ENCODE measurements around the gene SWI5. TPM values are rescaled to one million over a fixed set of nuclear protein-coding genes. Genes with fewer than 3 reads are reported as not detected.
A peak's percentile ranks its signal among the peaks of the same experiment; 100 is the strongest.

The SWI5 gene
- total RNA-seq, 1 donor from 2014 or later, result 26.0 TPM

- TF ChIP-seq CTCF (IDR thresholded peaks at IDR 0.05; ENCODE audit: unreplicated experiment), result no peak
- peaks cover 42% of the 10 kb centered on the region for H3K36me3 Mint-ChIP-seq
- no peaks in the 10 kb centered on the region for H3K4me1 Mint-ChIP-seq
- DNase-seq (ENCODE audit: low spot score in 2 of 2, unreplicated experiment in 2 of 2), result no peak
- no peak overlapping the region for H3K27ac Mint-ChIP-seq
- no peaks in the 10 kb centered on the region for H3K27me3 Mint-ChIP-seq (ENCODE audit: low read depth)
- no peaks in the 10 kb centered on the region for H3K9me3 Mint-ChIP-seq
- no peak overlapping the region for H3K4me3 Mint-ChIP-seq
These were observed 9.0 kb upstream of the SWI5 start for GRCh38 chr9:128266868-128267590.

GRCh38 chr9:128271112-128271511 lies 5.0 kb upstream of the SWI5 start:
- no peak overlapping the region for H3K27ac Mint-ChIP-seq
- no peaks in the 10 kb centered on the region for H3K9me3 Mint-ChIP-seq
- H3K36me3 Mint-ChIP-seq, result peaks cover 25% of the 10 kb centered on the region
- H3K27me3 Mint-ChIP-seq (ENCODE audit: low read depth), result no peaks in the 10 kb centered on the region
- no peak for DNase-seq (ENCODE audit: low spot score in 2 of 2, unreplicated experiment in 2 of 2)
- H3K4me3 Mint-ChIP-seq, result no peak overlapping the region
- peaks cover 15% of the 10 kb centered on the region for H3K4me1 Mint-ChIP-seq
- TF ChIP-seq CTCF (IDR thresholded peaks at IDR 0.05; ENCODE audit: unreplicated experiment), result no peak

- Mint-ChIP-seq H3K27me3 (ENCODE audit: low read depth) (no peaks in the 10 kb centered on the region), H3K4me1 (peaks cover 15% of the 10 kb centered on the region), H3K9me3 (no peaks in the 10 kb centered on the region), H3K36me3 (peaks cover 22% of the 10 kb centered on the region), H3K4me3 (no peak overlapping the region), H3K27ac (no peak overlapping the region)
- TF ChIP-seq CTCF (IDR thresholded peaks at IDR 0.05; ENCODE audit: unreplicated experiment), result no peak
- DNase-seq (ENCODE audit: low spot score in 2 of 2, unreplicated experiment in 2 of 2), result no peak
These were observed 4.6 kb upstream of the SWI5 start for GRCh38 chr9:128271512-128271911.

GRCh38 chr9:128274245-128274644 lies 1.8 kb upstream of the SWI5 start:
- Mint-ChIP-seq H3K27me3 (ENCODE audit: low read depth) (no peaks in the 10 kb centered on the region), H3K4me1 (peaks cover 36% of the 10 kb centered on the region), H3K9me3 (no peaks in the 10 kb centered on the region), H3K4me3 (peak overlapping the region; percentile 94), H3K36me3 (peaks cover 7% of the 10 kb centered on the region), H3K27ac (peak overlapping the region; percentile 96)
- TF ChIP-seq CTCF (IDR thresholded peaks at IDR 0.05; ENCODE audit: unreplicated experiment), result no peak
- DNase-seq (ENCODE audit: low spot score in 2 of 2, unreplicated experiment in 2 of 2), result no peak

- Mint-ChIP-seq H3K36me3 (peaks cover 7% of the 10 kb centered on the region), H3K27ac (peak within 1 kb of the TSS; percentile 96), H3K4me1 (peaks cover 46% of the 10 kb centered on the region), H3K27me3 (ENCODE audit: low read depth) (no peaks in the 10 kb centered on the region), H3K4me3 (peak within 1 kb of the TSS; percentile 94), H3K9me3 (no peaks in the 10 kb centered on the region)
- TF ChIP-seq CTCF (IDR thresholded peaks at IDR 0.05; ENCODE audit: unreplicated experiment), result no peak
- DNase-seq (ENCODE audit: low spot score in 2 of 2, unreplicated experiment in 2 of 2), result peak; percentile 46 to 61
These were observed 673 bp upstream of the SWI5 start, which contains the start of gene GOLGA2 for GRCh38 chr9:128275198-128276007. Gene GOLGA2 (minus strand): TSS chr9:128276007. CDS start chr9:128275976, 31 bp downstream.
